Left ventricle myocardium superior (tissue), 1 donor: ENCODE measurements around the gene OLIG3. TPM values are rescaled to one million over a fixed set of nuclear protein-coding genes. Genes with fewer than 3 reads are reported as not detected.

ENCODE experiments used
- ATAC-seq: fragments of 200-7000 bp; cut with Tn5 transposase; one replicate; pipeline ENCODE4 v1.9.1; 2020; ENCODE audit warnings: mild to moderate bottlenecking, moderate library complexity
- DNase-seq: peaks from one replicate; pipeline ENCODE4 v3.0.0-alpha.2; 2020
- intact Hi-C: fragments of 100-400 bp; cut with micrococcal nuclease; formaldehyde crosslinking; loops from one replicate; pipeline ENCODE4 v1.11.0; 2022
- total RNA-seq: library from RNA; stranded (reverse); fragmentation: NEBNext Ultra II Directional; extraction: Animal tissue kit (Norgen Biotek cat#: 25700); gene quantifications from one replicate; pipeline ENCODE4 v1.2.1, GENCODE V29; 2021
- donor health status: DM: no; HTN: yes; CAD: no; lungs with severe emphysema.

Gene OLIG3
- total RNA-seq, 1 donor from 2014 or later = not detected

DNA sequence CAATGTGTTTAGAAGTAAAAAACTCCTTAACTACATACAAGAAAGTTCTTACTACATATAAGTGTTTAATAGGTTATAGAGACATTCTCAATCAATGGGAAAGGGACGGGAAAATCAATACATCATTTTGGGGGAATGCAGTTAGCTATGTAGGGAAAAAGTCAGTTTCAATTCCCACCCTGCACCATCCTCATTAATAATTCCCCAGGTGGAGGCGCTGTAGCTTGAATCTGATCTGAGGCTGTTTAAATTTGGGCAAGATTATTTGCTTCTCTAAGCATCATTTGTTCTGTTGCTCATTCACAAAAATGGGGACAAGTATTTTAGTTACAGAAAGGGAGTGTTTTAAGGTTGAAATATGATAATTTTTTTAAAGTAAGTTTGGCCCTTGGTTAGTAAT is 19.1 kb downstream of the OLIG3 start:
- DNase-seq (no peak), ATAC-seq (no peak)
- intact Hi-C loops = no loop called here

GRCh38 chr6:137473598-137473997 is 20.6 kb downstream of the OLIG3 start:
- intact Hi-C loops = no loop called here
- no peak for ATAC-seq
- DNase-seq = no peak

DNA sequence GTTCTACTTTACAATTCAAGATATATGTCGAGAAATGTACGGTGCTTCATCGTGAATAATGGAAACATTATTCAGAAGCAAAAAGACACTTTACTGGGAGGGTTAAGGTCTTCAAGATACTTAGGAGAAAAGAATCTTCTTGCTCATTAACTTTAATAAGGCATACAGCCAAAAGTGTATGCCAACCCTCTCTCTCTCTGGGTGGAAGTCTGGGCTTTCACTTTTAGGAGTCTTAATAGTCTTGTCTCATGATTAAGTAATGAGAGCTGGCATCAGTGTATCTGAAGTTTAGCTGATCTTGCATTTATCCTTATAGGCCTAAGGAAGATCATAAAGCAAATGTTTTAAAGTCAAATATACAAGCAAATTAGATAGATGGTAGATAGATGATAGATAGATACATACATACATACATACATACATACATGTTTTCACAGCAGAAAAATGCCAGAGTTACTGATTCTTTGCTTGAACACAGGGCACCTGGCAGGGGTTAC is 21.5 kb downstream of the OLIG3 start:
- no peak for DNase-seq
- intact Hi-C loops = no loop called here
- ATAC-seq = no peak

- intact Hi-C loops = no loop called here
- ATAC-seq = no peak
Measured at GRCh38 chr6:137471986-137472385, 22.2 kb downstream of the OLIG3 start.

DNA sequence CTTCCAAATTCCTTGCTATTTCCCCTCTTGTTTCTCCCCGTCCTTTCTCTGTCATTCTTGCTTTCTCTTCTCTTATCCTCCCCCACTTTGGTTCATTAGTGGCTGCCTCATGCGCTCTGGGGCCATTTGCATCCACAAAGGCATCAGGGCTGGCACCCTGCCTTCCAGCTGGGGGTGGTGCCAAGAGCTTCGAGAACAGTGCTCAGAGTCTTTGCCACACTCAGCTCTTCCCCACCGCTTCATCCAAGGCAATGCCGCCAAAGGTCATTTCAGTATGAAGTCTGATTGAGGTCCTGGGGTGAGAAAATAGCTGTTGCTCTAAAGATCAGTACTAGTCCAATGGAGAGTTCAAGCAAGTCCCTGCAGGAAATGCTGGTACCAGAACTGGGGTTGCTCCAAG is 22.7 kb downstream of the OLIG3 start:
- intact Hi-C loops = no loop called here
- ATAC-seq = no peak

More at GRCh38 chr6:137471986-137472385, 22.2 kb downstream of the OLIG3 start:
- DNase-seq = no peak

DNA sequence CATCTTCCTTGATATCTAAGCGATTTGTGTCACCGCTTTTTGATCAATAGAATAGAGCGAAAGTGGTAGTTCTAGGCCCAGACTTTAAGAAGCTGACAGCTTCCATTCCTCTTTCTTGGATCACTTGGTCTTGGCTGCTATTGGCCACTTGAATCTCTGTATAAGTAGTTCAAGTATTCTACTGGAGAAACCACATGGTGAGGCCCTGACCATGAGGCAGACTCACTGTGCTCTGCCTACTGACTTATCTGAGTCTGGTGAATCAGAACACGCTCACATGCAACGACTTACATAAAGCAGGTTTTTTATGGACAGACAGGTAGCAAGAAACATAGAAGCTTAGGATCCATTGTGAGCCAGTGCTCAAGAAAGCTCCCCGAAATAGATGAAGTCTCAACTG is 27.0 kb downstream of the OLIG3 start:
- no peak for ATAC-seq
- intact Hi-C loops = no loop called here
- DNase-seq = no peak

More for the DNA sequence above, 22.7 kb downstream of the OLIG3 start:
- no peak for DNase-seq

GRCh38 chr6:137465378-137466009 is 28.7 kb downstream of the OLIG3 start:
- intact Hi-C loops = no loop called here
- ATAC-seq (no peak), DNase-seq (no peak)

DNA sequence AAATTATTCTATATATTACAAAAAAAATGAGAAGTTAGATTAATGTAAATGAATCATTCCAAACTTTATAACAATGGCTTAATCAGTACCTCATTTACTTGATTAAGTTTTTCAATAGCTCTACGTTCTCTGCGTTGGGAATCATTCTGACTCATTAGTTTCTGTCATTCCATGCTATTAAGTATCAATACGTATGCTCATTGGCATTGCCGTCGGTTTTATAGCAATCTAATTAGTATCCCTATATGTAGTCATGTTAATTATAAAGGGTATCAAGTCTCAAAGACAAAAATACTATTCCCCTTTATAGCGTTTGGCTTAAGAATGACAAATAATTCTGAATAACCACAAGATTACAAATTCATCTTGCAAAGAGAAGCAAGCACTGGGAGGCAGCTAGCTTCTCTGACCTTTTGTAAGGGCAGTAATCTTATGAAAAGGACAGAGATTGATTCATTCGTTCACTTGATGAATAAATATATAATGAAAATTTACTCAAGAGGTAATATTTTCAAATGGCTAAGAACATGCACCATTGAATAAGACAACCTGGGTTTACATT is 41.8 kb downstream of the OLIG3 start:
- no peak for ATAC-seq
- intact Hi-C loops = no loop called here
- DNase-seq = no peak

DNA sequence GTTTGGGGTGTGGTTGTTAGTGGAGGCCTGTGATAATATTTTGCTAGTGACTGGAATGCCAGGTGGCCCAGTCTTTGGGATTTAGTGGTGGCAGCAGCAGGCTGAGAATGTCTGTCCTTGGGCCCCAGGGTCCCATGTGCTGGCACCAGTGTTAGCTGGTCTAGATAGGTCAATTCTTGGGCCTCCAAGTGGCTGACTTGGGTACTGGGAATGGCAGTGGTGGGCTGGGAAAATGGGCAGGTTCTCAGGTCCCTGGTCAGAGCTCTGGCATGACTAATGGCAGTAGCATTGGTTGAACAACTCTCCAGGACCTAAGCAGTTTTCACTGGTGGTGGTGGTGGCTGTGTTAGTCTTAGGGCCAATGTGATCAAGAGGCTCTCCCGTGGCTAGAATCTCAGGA is 50.3 kb downstream of the OLIG3 start:
- intact Hi-C loops = no loop called here
- ATAC-seq (no peak), DNase-seq (no peak)
